Omental fat pad (tissue), 4 donors: ENCODE measurements around the gene PRKCA. TPM values are rescaled to one million over a fixed set of nuclear protein-coding genes. Genes with fewer than 3 reads are reported as not detected.

Experiments
- ATAC-seq: fragments of 150-250 bp; one replicate; pipeline ENCODE4 v1.9.1; 2016; ENCODE audit warnings: mild to moderate bottlenecking, moderate library complexity; ENCODE audit not compliant: low FRiP score
- DNase-seq: peaks from one replicate; pipeline ENCODE4 v3.0.0-alpha.2; 2019; ENCODE audit warnings: low spot score
- CTCF ChIP-seq, 3 donors: fragments of 450-650 bp; IDR thresholded peaks; one replicate each; pipeline ENCODE4 v1.5.1; 2016 to 2017; ENCODE audit warnings: antibody characterized with exemption in 3 of 3, mild to moderate bottlenecking in 3 of 3, moderate library complexity in 2 of 3
- total RNA-seq, 4 donors: library from RNA; depleted of rRNA; stranded (reverse); fragments of >200 nt; gene quantifications; one replicate each; pipeline ENCODE4 v1.1.0, GENCODE V29; 2016

PRKCA gene
- total RNA-seq, 4 donors from 2014 or later = 6.7 to 14.3 (median 10.3) TPM

GRCh38 chr17:66420961-66421371 is 118.6 kb downstream of the PRKCA start:
- DNase-seq = no peak
- no peak for TF ChIP-seq CTCF (IDR thresholded peaks at IDR 0.05)
- peak; percentile 78 for ATAC-seq

GRCh38 chr17:66422186-66422585 is 119.8 kb downstream of the PRKCA start:
- no peak for TF ChIP-seq CTCF (IDR thresholded peaks at IDR 0.05)
- ATAC-seq (no peak), DNase-seq (no peak)

GRCh38 chr17:66423056-66423955 is 120.9 kb downstream of the PRKCA start:
- no peak for DNase-seq
- TF ChIP-seq CTCF (IDR thresholded peaks at IDR 0.05) = no peak

GRCh38 chr17:66425756-66426396 is 123.5 kb downstream of the PRKCA start:
- no peak for DNase-seq
- ATAC-seq = no peak
- no peak for TF ChIP-seq CTCF (IDR thresholded peaks at IDR 0.05)

More at GRCh38 chr17:66423056-66423955, 120.9 kb downstream of the PRKCA start:
- no peak for ATAC-seq

DNA sequence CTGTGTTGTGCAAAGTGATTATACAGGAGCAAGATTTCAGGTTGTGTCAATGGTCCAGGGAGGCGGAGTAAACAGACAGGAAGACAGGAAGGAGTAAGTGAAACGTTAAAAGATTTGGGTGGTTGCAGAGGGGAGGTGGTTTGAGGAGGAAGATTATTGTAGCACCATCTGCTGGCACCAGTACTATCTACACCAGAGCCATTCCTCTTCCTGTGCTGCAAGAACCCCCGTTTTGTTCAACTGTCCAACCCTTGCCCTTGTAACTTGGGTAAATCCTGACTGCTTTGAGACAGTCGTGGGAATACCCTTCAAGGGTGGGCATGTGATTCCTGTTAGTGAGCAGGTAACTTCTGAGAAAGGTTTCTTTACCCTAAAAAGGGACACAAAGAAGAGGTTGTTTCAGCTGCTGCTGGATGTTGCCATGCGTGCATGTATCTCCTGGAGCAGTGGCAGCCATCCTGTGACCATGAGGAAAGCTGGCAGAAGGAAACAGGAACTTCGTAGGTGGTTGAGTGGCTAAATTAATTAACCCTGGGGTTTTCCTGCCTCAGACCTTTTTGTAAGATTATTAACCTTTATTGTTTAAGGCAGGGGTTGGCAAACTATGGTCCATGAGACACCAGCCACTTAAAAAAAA is 124.1 kb downstream of the PRKCA start:
- ATAC-seq = no peak
- no peak for TF ChIP-seq CTCF (IDR thresholded peaks at IDR 0.05)
- no peak for DNase-seq

GRCh38 chr17:66427134-66427533 is 124.7 kb downstream of the PRKCA start:
- TF ChIP-seq CTCF (IDR thresholded peaks at IDR 0.05) = no peak
- ATAC-seq (no peak), DNase-seq (no peak)
